Calu3 (cell line): ENCODE results near the gene TDRD7. TPM values are rescaled to one million over a fixed set of nuclear protein-coding genes. Genes with fewer than 3 reads are reported as not detected.

Source experiments
- BruUV-seq: library from RNA; stranded (reverse); fragments of 400-500 nt; replicated peaks from 2 replicates; lab custom pipeline; 2021; lab: Mats Ljungman, UMichigan
- CTCF ChIA-PET: fragments of 300-600 bp; sonication (Branson Sonifier 250); formaldehyde crosslinking; loops from one replicate; lab custom pipeline; 2022; ENCODE audit warnings: antibody characterized with exemption; lab: Charles Lee
- DNase-seq: peaks from one replicate; pipeline ENCODE4 v3.0.0; 2022
- H3K27ac Mint-ChIP-seq: one replicate; pipeline ENCODE4 v1.8.0; 2022; ENCODE audit warnings: mixed read lengths; ENCODE audit not compliant: unreplicated experiment
- H3K27me3 Mint-ChIP-seq: one replicate; pipeline ENCODE4 v1.8.0; 2022; ENCODE audit warnings: mixed read lengths; ENCODE audit not compliant: unreplicated experiment
- H3K36me3 Mint-ChIP-seq: one replicate; pipeline ENCODE4 v1.8.0; 2022; ENCODE audit warnings: mild to moderate bottlenecking, moderate library complexity, mixed read lengths; ENCODE audit not compliant: insufficient read depth, unreplicated experiment
- H3K4me1 Mint-ChIP-seq: one replicate; pipeline ENCODE4 v1.8.0; 2022; ENCODE audit warnings: mild to moderate bottlenecking, low read depth, mixed read lengths; ENCODE audit not compliant: unreplicated experiment
- H3K4me3 Mint-ChIP-seq: one replicate; pipeline ENCODE4 v1.8.0; 2022; ENCODE audit warnings: mild to moderate bottlenecking, low read depth, moderate library complexity, mixed read lengths; ENCODE audit not compliant: unreplicated experiment
- H3K9me3 Mint-ChIP-seq: one replicate; pipeline ENCODE4 v1.8.0; 2022; ENCODE audit warnings: low read depth, mixed read lengths; ENCODE audit not compliant: unreplicated experiment
- intact Hi-C: fragments of 100-400 bp; cut with micrococcal nuclease; formaldehyde crosslinking; loops from one replicate; pipeline ENCODE4 v1.10.0; 2022; ENCODE audit not compliant: unreplicated experiment
- total RNA-seq: library from RNA; stranded (reverse); gene quantifications from 2 replicates; pipeline ENCODE4 v1.2.3, GENCODE V29; 2022
- TF ChIP-seq, protein P1 (sequence below): fragments of 200-600 bp; IDR thresholded peaks from one replicate; pipeline ENCODE4 v1.8.0; 2022; ENCODE audit warnings: antibody characterized with exemption; ENCODE audit not compliant: unreplicated experiment

TDRD7 gene
- total RNA-seq, 1 experiment from 2014 or later = 15.5 TPM

DNA sequence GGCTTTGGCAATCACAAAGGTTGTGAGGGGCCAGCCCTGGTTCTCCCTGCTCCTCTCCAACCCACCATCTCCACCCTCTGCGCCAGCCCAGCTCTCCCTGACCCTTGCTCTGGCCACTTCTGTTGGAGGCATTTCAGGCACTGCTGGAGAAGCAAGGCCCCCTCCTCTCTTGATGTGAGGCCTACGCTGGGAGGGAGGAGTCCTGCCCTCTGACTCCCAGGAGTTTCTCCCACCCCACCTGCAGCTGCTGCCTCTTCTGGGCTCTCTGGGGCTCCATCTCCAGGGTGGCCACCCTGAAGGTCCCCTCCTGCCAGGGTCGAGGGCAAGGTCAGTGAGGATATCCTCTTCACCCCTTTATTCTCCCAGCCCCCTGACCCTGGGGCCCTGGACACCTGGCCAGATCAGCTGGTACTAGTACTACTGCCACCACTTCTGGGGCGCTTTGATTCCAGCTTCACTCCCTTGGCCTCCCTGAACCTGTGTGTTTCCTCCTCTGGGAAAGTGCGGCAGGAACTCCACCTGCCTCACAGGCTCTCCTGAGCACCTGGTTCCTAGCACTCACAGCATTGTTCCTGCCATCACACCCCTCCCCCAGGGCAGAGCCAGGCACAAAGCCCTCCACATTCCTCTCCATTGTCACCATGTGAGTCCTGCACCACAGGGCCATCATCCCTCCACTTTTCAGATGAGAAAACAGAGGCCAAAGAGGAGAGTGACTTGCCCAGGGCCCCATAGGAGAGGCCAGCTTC lies 23.8 kb upstream of the TDRD7 start:
- CTCF ChIA-PET = interaction anchor here (1.1 to 1.9 kb wide), 3 partner anchors 10 to 227 kb away, joined by 3 to 12 read pairs (median 5); no protein-coding TSS in a partner anchor
- TF ChIP-seq, protein P1, sequence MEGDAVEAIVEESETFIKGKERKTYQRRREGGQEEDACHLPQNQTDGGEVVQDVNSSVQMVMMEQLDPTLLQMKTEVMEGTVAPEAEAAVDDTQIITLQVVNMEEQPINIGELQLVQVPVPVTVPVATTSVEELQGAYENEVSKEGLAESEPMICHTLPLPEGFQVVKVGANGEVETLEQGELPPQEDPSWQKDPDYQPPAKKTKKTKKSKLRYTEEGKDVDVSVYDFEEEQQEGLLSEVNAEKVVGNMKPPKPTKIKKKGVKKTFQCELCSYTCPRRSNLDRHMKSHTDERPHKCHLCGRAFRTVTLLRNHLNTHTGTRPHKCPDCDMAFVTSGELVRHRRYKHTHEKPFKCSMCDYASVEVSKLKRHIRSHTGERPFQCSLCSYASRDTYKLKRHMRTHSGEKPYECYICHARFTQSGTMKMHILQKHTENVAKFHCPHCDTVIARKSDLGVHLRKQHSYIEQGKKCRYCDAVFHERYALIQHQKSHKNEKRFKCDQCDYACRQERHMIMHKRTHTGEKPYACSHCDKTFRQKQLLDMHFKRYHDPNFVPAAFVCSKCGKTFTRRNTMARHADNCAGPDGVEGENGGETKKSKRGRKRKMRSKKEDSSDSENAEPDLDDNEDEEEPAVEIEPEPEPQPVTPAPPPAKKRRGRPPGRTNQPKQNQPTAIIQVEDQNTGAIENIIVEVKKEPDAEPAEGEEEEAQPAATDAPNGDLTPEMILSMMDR = no peak
- intact Hi-C loops = loop anchor here (1.0 kb wide), 1 partner anchor 227 kb away; no protein-coding TSS in a partner anchor
- no peaks in the 10 kb centered on the region for H3K9me3 Mint-ChIP-seq
- no peak overlapping the region for H3K27ac Mint-ChIP-seq
- no TSS peak for BruUV-seq
- H3K36me3 Mint-ChIP-seq = no peaks in the 10 kb centered on the region
- no peak overlapping the region for H3K4me3 Mint-ChIP-seq
- H3K27me3 Mint-ChIP-seq = no peaks in the 10 kb centered on the region
- peaks cover 27% of the 10 kb centered on the region for H3K4me1 Mint-ChIP-seq
- no peak for DNase-seq

DNA sequence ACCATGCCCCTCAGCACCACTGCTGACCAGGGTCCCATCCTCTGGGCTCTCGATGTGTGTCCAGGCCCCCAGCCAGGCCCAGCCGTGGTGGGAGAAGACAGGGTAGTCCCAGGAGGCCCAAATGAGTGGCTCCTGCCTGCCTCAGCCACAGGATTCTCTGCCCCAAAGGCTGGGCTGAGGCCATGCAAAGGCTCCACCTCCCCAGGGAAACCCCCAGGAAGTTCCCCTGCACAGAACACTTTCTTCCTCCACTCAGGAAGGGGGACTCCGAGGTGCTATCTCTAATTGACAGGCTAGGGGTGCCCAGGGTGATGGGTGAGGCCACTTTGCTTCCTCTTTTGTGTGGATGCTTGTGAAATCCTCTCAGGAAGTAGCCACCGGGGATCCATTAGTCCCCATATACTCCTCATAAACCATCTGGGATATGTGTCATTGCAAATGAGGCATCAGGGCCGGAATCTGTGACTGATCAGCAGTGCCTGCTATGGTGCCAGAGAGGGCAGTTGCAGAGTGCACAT lies 23.1 kb upstream of the TDRD7 start:
- peak; percentile 11 for DNase-seq
- H3K36me3 Mint-ChIP-seq = no peaks in the 10 kb centered on the region
- no TSS peak for BruUV-seq
- no peaks in the 10 kb centered on the region for H3K9me3 Mint-ChIP-seq
- TF ChIP-seq, protein P1 = no peak
- no peak overlapping the region for H3K4me3 Mint-ChIP-seq
- H3K27ac Mint-ChIP-seq = no peak overlapping the region
- peaks cover 23% of the 10 kb centered on the region for H3K4me1 Mint-ChIP-seq
- intact Hi-C loops = no loop called here
- CTCF ChIA-PET = no interaction called here
- no peaks in the 10 kb centered on the region for H3K27me3 Mint-ChIP-seq

DNA sequence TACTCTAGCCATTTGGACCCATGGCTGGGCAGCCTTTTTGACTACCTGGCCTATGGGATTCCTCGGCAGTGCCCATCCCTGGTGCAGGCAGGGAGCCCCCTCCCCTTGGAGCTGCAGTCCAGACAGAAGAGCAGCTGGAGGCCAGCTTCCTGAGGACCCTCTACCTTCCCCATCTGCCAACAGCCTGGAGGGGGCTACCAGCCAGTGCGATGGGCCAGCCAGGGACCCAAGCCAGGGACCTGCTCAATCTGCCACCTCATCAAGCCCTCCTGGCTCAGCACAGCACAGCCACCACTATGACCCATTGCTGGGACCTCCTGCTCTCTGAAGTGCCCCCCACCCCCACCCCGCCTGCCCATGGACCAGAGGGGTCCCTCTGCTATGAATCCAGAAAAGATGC lies 22.6 kb upstream of the TDRD7 start:
- TF ChIP-seq, protein P1 = no peak
- Mint-ChIP-seq H3K27ac (no peak overlapping the region), H3K27me3 (no peaks in the 10 kb centered on the region), H3K4me1 (peaks cover 23% of the 10 kb centered on the region), H3K9me3 (no peaks in the 10 kb centered on the region), H3K4me3 (no peak overlapping the region), H3K36me3 (no peaks in the 10 kb centered on the region)
- CTCF ChIA-PET = no interaction called here
- intact Hi-C loops = no loop called here
- DNase-seq = no peak
- no TSS peak for BruUV-seq

DNA sequence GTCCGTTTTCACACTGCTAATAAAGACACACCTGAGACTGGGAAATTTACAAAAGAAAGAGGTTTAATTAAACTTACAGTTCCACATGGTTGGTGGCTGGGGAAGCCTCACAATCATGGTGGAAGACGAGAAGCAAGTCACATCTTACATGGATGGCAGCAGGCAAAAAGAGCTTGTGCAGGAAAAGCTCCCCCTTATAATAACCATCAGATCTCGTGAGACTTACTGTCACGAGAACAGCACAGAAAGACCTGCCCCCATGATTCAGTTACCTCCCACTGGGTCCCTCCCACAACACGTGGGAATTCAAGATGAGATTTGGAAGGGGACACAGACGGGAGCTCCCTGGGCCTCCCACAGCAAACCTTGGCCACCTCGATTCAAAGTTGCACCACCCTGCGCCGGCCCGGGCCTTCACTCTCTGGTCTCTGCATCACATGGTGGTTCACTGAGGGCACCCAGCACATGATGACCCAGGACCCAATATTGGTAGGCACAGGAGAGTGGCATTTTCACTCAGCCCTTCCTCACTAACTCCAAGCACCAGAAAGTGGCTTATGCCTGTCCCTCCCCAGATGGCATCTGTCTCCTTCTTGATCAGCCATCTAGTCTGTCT lies 21.0 kb upstream of the TDRD7 start:
- no peak for DNase-seq
- Mint-ChIP-seq H3K9me3 (no peaks in the 10 kb centered on the region), H3K27ac (no peak overlapping the region), H3K27me3 (no peaks in the 10 kb centered on the region), H3K36me3 (no peaks in the 10 kb centered on the region), H3K4me3 (no peak overlapping the region), H3K4me1 (peaks cover 23% of the 10 kb centered on the region)
- intact Hi-C loops = no loop called here
- no TSS peak for BruUV-seq
- TF ChIP-seq, protein P1 = no peak
- CTCF ChIA-PET = no interaction called here
